ENCODE measurements around the gene FYB1. TPM values are rescaled to one million over a fixed set of nuclear protein-coding genes. Genes with fewer than 3 reads are reported as not detected.

The FYB1 gene
- total and polyA plus RNA-seq, 11 donors, result 0.82 to 67.2 (median 2.8) TPM

DNA sequence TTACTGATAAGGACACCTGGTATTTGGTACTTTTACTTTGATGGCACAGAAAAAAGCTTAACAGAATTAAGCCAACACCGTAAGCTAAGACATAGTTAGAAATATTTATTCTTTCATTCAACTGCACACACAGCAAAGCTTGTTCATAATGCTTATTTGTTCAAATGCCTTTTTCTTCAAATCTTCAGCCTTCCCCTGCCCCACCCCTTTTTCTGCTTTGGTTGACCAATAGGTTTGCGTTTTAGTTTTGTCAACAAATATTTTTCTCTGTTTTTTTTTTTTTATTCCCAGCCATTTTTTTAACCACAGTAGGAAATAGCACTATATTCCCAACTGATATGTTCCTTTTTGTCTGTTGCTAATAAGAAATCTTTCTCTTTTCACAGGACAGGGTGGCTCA, 140.2 kb downstream of the FYB1 start:
- ATAC-seq, result no peak
- 65 to 86% (median 83%) methylated on average over 2 of the region's 2 CpGs for WGBS, 4 donors

DNA sequence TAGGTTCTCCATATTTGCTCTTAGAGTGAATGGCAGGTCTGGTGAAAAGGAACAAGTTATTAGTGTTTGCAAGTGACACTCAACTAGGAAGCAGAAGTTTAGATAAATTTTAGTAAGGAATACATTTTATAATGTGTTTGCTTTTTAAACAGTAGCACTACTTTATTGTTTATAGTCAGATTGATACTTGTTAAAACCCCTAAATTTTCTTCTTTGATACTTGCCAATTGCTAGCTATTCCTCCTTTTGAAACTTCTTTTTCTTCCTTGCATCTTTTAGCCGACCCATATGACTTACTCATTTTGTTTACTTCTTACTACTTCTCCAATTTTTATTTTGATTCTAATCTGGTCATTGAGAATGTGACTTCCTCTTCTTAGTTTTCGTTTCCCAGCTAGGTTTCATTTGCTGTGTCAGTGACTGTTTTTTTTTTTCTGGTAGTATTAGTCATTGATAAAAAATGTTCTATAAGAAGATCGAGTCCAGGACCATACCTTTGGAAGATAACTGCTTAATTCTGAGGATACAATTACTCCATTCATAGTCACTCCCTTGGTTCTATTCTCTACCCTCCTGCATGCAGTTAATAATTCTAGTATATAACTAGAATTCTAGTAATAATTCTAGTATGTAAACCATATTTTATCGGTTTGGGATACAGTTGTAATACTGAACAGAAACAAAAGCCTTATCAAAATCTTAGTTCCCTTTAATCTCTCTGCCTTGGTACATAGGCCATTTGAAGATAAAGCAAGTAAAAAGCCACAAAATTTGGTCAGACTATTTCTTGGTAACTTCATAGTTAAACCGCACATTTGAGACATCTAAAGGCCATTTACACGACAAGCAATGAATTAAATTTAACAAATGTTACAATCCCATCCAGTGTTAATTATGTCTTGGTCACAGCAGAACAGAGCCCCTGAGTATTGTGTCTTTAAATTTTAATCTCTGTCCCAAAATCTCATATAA, 142.3 kb downstream of the FYB1 start:
- Histone ChIP-seq H3K27ac (peak overlapping the region; percentile 3 to 99 (median 98)), H3K9me3 (no peaks in the 10 kb centered on the region), H3K4me3 (peak overlapping the region in 9 of 12 donors; percentile 13 to 94 (median 82)), H3K4me1 (peaks cover 0 to 44% (median 13%) of the 10 kb centered on the region in 12 donors), H3K36me3 (no peaks in the 10 kb centered on the region), H3K27me3 (no peaks in the 10 kb centered on the region)
- 34 to 46% (median 41%) methylated on average over 6 of the region's 6 CpGs for WGBS, 4 donors
- DNase-seq (no peak), ATAC-seq (no peak)
- intact Hi-C loops (cut with DNase I), result loop anchor here in 4 of 10 donors (5.0 to 10.0 kb wide), 4 partner anchors 70 to 632 kb away; partner anchors contain the start of gene OSMR (in 1 of the 4)
- no peak for TF ChIP-seq POLR2A (IDR thresholded peaks at IDR 0.05)
- TF ChIP-seq, protein P1, sequence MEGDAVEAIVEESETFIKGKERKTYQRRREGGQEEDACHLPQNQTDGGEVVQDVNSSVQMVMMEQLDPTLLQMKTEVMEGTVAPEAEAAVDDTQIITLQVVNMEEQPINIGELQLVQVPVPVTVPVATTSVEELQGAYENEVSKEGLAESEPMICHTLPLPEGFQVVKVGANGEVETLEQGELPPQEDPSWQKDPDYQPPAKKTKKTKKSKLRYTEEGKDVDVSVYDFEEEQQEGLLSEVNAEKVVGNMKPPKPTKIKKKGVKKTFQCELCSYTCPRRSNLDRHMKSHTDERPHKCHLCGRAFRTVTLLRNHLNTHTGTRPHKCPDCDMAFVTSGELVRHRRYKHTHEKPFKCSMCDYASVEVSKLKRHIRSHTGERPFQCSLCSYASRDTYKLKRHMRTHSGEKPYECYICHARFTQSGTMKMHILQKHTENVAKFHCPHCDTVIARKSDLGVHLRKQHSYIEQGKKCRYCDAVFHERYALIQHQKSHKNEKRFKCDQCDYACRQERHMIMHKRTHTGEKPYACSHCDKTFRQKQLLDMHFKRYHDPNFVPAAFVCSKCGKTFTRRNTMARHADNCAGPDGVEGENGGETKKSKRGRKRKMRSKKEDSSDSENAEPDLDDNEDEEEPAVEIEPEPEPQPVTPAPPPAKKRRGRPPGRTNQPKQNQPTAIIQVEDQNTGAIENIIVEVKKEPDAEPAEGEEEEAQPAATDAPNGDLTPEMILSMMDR (IDR thresholded peaks at IDR 0.05), result no peak

More for the DNA sequence above, 140.2 kb downstream of the FYB1 start:
- intact Hi-C loops (cut with DNase I), result loop anchor here in 4 of 10 donors (5.0 to 10.0 kb wide), 4 partner anchors 72 to 634 kb away; partner anchors contain the start of gene OSMR (in 1 of the 4)
- Histone ChIP-seq H3K9me3 (no peaks in the 10 kb centered on the region), H3K27ac (no peak overlapping the region), H3K4me3 (no peak overlapping the region), H3K4me1 (peaks cover 0 to 30% (median 5%) of the 10 kb centered on the region in 12 donors), H3K27me3 (no peaks in the 10 kb centered on the region), H3K36me3 (no peaks in the 10 kb centered on the region)
- DNase-seq, result no peak
- TF ChIP-seq, protein P1 (IDR thresholded peaks at IDR 0.05), result no peak
- TF ChIP-seq POLR2A (IDR thresholded peaks at IDR 0.05), result no peak

DNA sequence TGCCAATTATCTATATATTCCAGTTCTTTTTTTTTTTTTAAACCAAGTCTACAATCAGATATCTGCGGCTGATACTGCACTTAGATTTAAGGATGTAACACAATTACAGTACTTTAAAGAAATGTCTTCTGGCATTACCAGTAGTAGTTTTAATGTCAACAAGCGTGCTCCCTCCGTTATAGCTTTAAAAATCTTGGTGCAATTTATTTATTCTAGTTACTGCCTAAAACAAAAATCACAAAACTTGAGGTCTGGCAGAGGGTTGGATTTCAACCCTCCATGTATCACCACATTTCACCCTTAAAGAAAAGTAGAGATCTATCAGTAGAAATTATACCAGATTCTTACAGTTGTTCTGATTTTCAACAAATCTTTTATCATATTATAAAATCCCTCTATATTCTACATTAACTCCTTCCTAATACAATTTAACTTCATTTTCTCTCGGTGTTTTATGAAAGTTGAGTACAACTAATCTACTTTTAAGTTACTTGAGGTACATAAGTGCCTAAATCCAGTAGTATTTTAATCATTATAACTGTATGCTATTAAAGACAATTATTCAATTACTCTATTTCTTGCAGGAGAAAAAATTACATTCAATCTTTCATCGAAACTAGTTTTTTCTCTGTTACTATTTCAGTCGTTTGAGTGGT, 143.1 kb downstream of the FYB1 start:
- H3K9me3 ChIP-seq, result no peaks in the 10 kb centered on the region
- H3K27ac ChIP-seq, result peak overlapping the region; percentile 3 to 99 (median 98)
- intact Hi-C loops (cut with DNase I), result loop anchor here in 4 of 10 donors (5.0 to 10.0 kb wide), 4 partner anchors 69 to 631 kb away; partner anchors contain the start of gene OSMR (in 1 of the 4)
- ATAC-seq (no peak), DNase-seq (no peak)
- no peaks in the 10 kb centered on the region for H3K36me3 ChIP-seq
- H3K27me3 ChIP-seq, result no peaks in the 10 kb centered on the region
- H3K4me3 ChIP-seq, result peak overlapping the region in 9 of 12 donors; percentile 76 to 94 (median 87)
- H3K4me1 ChIP-seq, result peaks cover 0 to 52% (median 18%) of the 10 kb centered on the region in 12 donors
- TF ChIP-seq, protein P1 (IDR thresholded peaks at IDR 0.05), result no peak
- TF ChIP-seq POLR2A (IDR thresholded peaks at IDR 0.05), result no peak
- WGBS, 4 donors, result 56 to 64% (median 58%) methylated on average over 6 of the region's 6 CpGs

All from heart left ventricle (tissue), 16 donors.